ENCODE measurements around the gene KCNIP1. TPM values are rescaled to one million over a fixed set of nuclear protein-coding genes. Genes with fewer than 3 reads are reported as not detected.

The KCNIP1 gene
- total and polyA plus RNA-seq, 2 experiments from 2014 or later: 0.43 to 0.80 TPM

DNA sequence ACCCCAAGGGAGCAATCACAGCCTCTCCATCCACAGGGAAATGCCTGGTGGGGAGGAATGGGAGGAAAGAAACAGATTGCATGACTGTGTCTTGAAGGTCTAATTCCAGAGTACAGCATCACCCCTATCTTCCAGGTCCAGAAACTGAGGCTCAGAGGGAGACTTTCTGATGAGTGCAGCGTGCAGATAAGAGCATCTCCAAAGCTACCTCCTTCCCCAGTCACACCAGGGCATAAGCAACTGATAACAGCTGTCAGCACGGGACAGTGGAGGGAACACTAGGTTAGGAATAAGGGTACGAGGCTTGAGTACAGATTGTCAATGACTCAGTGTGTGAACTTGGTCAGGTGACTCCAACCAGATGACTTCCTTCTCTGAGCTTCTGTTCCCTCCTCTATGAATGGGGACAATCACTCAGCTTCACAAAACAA is 126.9 kb downstream of the KCNIP1 start:
- Histone ChIP-seq H3K4me3 (no peak overlapping the region), H3K9me3 (ENCODE audit: low read depth) (no peaks in the 10 kb centered on the region), H3K4me1 (ENCODE audit: insufficient read depth) (peaks cover 14% of the 10 kb centered on the region), H3K9me2 (replicated peaks; ENCODE audit: insufficient read depth) (no peaks in the 10 kb centered on the region), H3K4me2 (no peak overlapping the region), H3K27me3 (peaks cover 1% of the 10 kb centered on the region), H4K20me1 (ENCODE audit: insufficient read depth, poor library complexity, severe bottlenecking) (no peaks in the 10 kb centered on the region), H2AFZ (no peak overlapping the region), H3K36me3 (replicated peaks; ENCODE audit: insufficient read depth, low read depth) (no peaks in the 10 kb centered on the region), H3K79me2 (no peaks in the 10 kb centered on the region), H3K27ac (no peak overlapping the region)
- peak; percentile 17 for DNase-seq (ENCODE audit: low spot score)
- TF ChIP-seq, protein P1, sequence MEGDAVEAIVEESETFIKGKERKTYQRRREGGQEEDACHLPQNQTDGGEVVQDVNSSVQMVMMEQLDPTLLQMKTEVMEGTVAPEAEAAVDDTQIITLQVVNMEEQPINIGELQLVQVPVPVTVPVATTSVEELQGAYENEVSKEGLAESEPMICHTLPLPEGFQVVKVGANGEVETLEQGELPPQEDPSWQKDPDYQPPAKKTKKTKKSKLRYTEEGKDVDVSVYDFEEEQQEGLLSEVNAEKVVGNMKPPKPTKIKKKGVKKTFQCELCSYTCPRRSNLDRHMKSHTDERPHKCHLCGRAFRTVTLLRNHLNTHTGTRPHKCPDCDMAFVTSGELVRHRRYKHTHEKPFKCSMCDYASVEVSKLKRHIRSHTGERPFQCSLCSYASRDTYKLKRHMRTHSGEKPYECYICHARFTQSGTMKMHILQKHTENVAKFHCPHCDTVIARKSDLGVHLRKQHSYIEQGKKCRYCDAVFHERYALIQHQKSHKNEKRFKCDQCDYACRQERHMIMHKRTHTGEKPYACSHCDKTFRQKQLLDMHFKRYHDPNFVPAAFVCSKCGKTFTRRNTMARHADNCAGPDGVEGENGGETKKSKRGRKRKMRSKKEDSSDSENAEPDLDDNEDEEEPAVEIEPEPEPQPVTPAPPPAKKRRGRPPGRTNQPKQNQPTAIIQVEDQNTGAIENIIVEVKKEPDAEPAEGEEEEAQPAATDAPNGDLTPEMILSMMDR (IDR thresholded peaks at IDR 0.05; ENCODE audit: poor library complexity): no peak
- TF ChIP-seq EZH2phosphoT487 (IDR thresholded peaks at IDR 0.05; ENCODE audit: low read depth, severe bottlenecking, unreplicated experiment): no peak
- no peak for TF ChIP-seq EZH2 (IDR thresholded peaks at IDR 0.05; ENCODE audit: borderline replicate concordance)
- 44% methylated on average over 3 of the region's 3 CpGs for WGBS (ENCODE audit: low lambda C conversion rate, missing lambda C conversion rate)

DNA sequence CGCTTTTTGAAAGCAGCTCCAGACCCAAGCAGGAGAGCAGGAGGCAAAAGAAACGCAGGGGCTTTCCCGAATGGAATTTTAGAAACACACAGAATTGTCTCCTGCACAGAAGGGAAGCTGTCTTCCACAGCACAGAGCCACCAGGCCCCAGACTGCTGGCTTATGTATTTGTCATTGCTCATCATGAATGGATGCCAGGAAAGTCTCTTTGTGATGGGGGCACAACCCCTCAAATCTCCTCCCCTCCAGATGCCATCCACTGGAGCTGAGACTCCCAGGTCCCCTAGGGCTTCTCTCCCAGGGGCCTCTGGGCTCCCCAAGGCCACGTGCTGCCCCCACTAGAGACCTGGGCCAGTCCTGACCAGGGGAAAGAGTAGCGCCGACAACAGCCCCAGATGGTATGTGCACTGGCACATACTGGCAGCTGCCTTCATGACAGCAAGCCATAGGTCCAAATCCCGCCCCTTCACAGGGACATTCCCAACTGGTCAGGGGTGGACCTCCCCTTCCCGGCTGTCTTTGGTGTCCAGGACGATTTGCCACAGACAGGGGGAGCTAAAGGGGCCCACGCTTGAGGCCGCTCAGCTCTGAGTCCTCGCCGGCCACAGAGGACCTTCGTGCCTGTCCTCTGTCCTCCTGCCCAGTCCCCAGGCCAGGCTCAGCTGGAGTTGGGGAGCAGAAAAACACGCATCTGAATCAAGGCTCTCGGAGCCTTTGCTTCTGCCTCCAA is 127.8 kb downstream of the KCNIP1 start:
- no peak overlapping the region for H3K4me2 ChIP-seq

DNA sequence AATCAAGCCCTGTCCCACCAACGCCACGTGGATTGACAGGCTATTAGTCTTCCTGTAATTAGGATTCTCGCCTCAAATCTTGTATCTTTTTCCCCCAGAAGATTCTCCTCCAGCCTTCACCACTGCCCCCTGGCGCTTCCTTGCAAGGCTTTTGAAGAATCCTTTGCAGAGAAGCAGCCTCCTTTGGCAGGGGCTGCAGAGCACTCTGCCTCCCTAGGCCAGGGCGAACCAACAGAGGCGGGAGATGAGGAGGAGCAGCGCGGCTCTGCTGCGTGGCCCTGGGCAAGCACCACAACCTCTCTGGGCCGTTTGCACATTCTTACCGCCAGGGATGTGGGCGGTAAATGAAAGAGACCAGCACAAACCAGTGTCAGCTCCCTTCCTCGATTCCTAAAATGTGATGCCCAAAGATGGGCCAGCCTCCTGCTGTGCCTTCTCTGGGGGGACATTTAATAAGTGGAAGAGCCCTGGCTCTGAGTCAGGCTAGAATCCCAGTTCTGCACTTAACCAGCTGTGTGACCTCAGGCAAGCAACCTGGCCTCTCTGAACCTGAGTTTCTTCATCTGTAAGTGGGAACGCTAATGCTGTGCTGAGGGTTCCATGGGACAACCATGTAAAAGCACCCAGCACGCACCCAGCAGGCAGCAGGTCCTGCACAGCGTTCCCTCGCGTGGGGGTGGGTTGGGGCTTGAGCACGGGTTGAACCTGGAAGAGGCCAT is 128.6 kb downstream of the KCNIP1 start:
- no peaks in the 10 kb centered on the region for H4K20me1 ChIP-seq (ENCODE audit: insufficient read depth, poor library complexity, severe bottlenecking)
- no peaks in the 10 kb centered on the region for H3K79me2 ChIP-seq
- no peaks in the 10 kb centered on the region for H3K9me3 ChIP-seq (ENCODE audit: low read depth)
- peak overlapping the region; percentile 88 for H3K27ac ChIP-seq
- H3K4me3 ChIP-seq: no peak overlapping the region
- WGBS (ENCODE audit: low lambda C conversion rate, missing lambda C conversion rate): 40% methylated on average over 19 of the region's 19 CpGs
- H3K27me3 ChIP-seq: no peaks in the 10 kb centered on the region
- no peaks in the 10 kb centered on the region for H3K9me2 ChIP-seq (replicated peaks; ENCODE audit: insufficient read depth)
- no peaks in the 10 kb centered on the region for H3K36me3 ChIP-seq (replicated peaks; ENCODE audit: insufficient read depth, low read depth)
- peak overlapping the region; percentile 81 for H3K4me2 ChIP-seq
- peak overlapping the region; percentile 66 for H2AFZ ChIP-seq
- H3K4me1 ChIP-seq (ENCODE audit: insufficient read depth): peaks cover 14% of the 10 kb centered on the region
- TF ChIP-seq, protein P1 (IDR thresholded peaks at IDR 0.05; ENCODE audit: poor library complexity): peak; percentile 19
- TF ChIP-seq EZH2 (IDR thresholded peaks at IDR 0.05; ENCODE audit: borderline replicate concordance): no peak
- DNase-seq (ENCODE audit: low spot score): no peak

More for the DNA sequence above, 127.8 kb downstream of the KCNIP1 start:
- TF ChIP-seq EZH2 (IDR thresholded peaks at IDR 0.05; ENCODE audit: borderline replicate concordance) (no peak), EZH2phosphoT487 (IDR thresholded peaks at IDR 0.05; ENCODE audit: low read depth, severe bottlenecking, unreplicated experiment) (no peak)
- TF ChIP-seq, protein P1 (IDR thresholded peaks at IDR 0.05; ENCODE audit: poor library complexity): no peak
- H3K79me2 ChIP-seq: no peaks in the 10 kb centered on the region
- no peak overlapping the region for H3K27ac ChIP-seq
- H4K20me1 ChIP-seq (ENCODE audit: insufficient read depth, poor library complexity, severe bottlenecking): no peaks in the 10 kb centered on the region
- H3K4me3 ChIP-seq: no peak overlapping the region
- H3K36me3 ChIP-seq (replicated peaks; ENCODE audit: insufficient read depth, low read depth): no peaks in the 10 kb centered on the region
- peak; percentile 61 for DNase-seq (ENCODE audit: low spot score)
- H3K27me3 ChIP-seq: no peaks in the 10 kb centered on the region
- no peak overlapping the region for H2AFZ ChIP-seq
- 46% methylated on average over 16 of the region's 16 CpGs for WGBS (ENCODE audit: low lambda C conversion rate, missing lambda C conversion rate)
- no peaks in the 10 kb centered on the region for H3K9me2 ChIP-seq (replicated peaks; ENCODE audit: insufficient read depth)
- peaks cover 14% of the 10 kb centered on the region for H3K4me1 ChIP-seq (ENCODE audit: insufficient read depth)
- no peaks in the 10 kb centered on the region for H3K9me3 ChIP-seq (ENCODE audit: low read depth)

All from hepatocyte (in vitro differentiated cells).